ENCODE results near the gene CTBP1. TPM values are rescaled to one million over a fixed set of nuclear protein-coding genes. Genes with fewer than 3 reads are reported as not detected.

The CTBP1 gene
- total and polyA plus RNA-seq, 2 of the 8 experiments (the other 6 are each of a cell fraction or from before 2014, with no cell fraction given): 128 to 185 TPM

- Histone ChIP-seq H3K23ac (ENCODE audit: insufficient read length) (no peak overlapping the region), H3K18ac (ENCODE audit: extremely low read depth, low read length) (no peak overlapping the region), H2BK12ac (ENCODE audit: low read depth, low read length) (no peak overlapping the region), H3K4me3 (ENCODE audit: extremely low read depth in 1 of 4, insufficient read depth in 2 of 4, low read depth in 3 of 4, low read length in 4 of 4) (no peak overlapping the region), H2BK20ac (ENCODE audit: low read length) (no peak overlapping the region), H3K56ac (replicated peaks; ENCODE audit: insufficient read length, low read depth, low read length) (no peak overlapping the region), H4K20me1 (replicated peaks in 1 of 2; ENCODE audit: control insufficient read depth in 1 of 2, insufficient read depth in 2 of 2, low read length in 2 of 2) (peaks cover 2% of the 10 kb centered on the region in 2 experiments), H4K91ac (replicated peaks; ENCODE audit: insufficient read length, low read length) (no peak overlapping the region), H3K9me3 (ENCODE audit: insufficient read depth in 2 of 2, low read depth in 1 of 2, low read length in 1 of 2) (no peaks in the 10 kb centered on the region), H2BK5ac (ENCODE audit: low read depth, low read length) (no peak overlapping the region), H3K14ac (ENCODE audit: insufficient read length) (no peak overlapping the region), H3K4me2 (ENCODE audit: insufficient read depth in 1 of 2, low read depth in 2 of 2, low read length in 2 of 2) (no peak overlapping the region), H4K8ac (ENCODE audit: extremely low read depth, insufficient read depth, low read length) (no peak overlapping the region), H4K5ac (ENCODE audit: insufficient read length, low read depth, low read length) (no peak overlapping the region), H3K36me3 (ENCODE audit: control insufficient read depth in 2 of 4, insufficient read depth in 4 of 4, low read length in 3 of 4) (peaks cover 0 to 14% (median 5%) of the 10 kb centered on the region in 4 experiments; a peak in 5 of 8 replicates), H3K27me3 (replicated peaks in 1 of 4; ENCODE audit: control insufficient read depth in 3 of 4, extremely low read depth in 1 of 4, insufficient read depth in 3 of 4, low read length in 3 of 4) (no peaks in the 10 kb centered on the region), H3K4ac (replicated peaks; ENCODE audit: insufficient read length, low read depth, low read length) (no peak overlapping the region), H2AFZ (ENCODE audit: low read length) (no peak overlapping the region), H2AK5ac (ENCODE audit: low read depth, low read length) (no peak overlapping the region), H2BK120ac (replicated peaks; ENCODE audit: low read depth, low read length) (no peak overlapping the region), H2BK15ac (ENCODE audit: low read length) (no peak overlapping the region), H3K27ac (ENCODE audit: low read depth, low read length) (no peak overlapping the region), H3K9ac (replicated peaks in 1 of 4; ENCODE audit: extremely low read depth in 1 of 4, low read depth in 3 of 4, low read length in 3 of 4) (no peak overlapping the region), H3K4me1 (replicated peaks in 1 of 4; ENCODE audit: control insufficient read depth in 3 of 4, insufficient read depth in 4 of 4, low read length in 3 of 4) (no peaks in the 10 kb centered on the region), H3K79me2 (ENCODE audit: control insufficient read depth in 1 of 2, insufficient read depth in 2 of 2, low read length in 2 of 2) (no peaks in the 10 kb centered on the region), H3K23me2 (ENCODE audit: low read depth, low read length) (no peaks in the 10 kb centered on the region), H3K79me1 (ENCODE audit: low read depth, low read length) (no peaks in the 10 kb centered on the region)
- CTCF ChIA-PET (ENCODE audit: partially characterized antibody): interaction anchor here (1.1 to 2.0 kb wide), 3 partner anchors 11 to 42 kb away, joined by 4 to 7 read pairs (median 5); no protein-coding TSS in a partner anchor
- 95% methylated on average over 32 of the region's 37 CpGs; no CpG with 5 or more reads in 1 of the 2 experiments for WGBS, 2 experiments (ENCODE audit: extremely low coverage in 1 of 2, insufficient coverage in 1 of 2, insufficient read length in 1 of 2, insufficient replicate concordance in 2 of 2, low coverage in 1 of 2, low lambda C conversion rate in 2 of 2, missing lambda C conversion rate in 1 of 2)
- POLR2A ChIA-PET (ENCODE audit: partially characterized antibody): interaction anchor here (1.0 to 1.8 kb wide), 3 partner anchors 9 to 33 kb away, joined by 3 read pairs; no protein-coding TSS in a partner anchor
- TF ChIP-seq FOSL1 (IDR thresholded peaks at IDR 0.05; ENCODE audit: insufficient read depth, low read depth, low read length) (no peak), POU5F1 (IDR thresholded peaks at IDR 0.05; ENCODE audit: low read depth, low read length) (no peak)
- DNase-seq (ENCODE audit: low read depth in 1 of 2, low spot score in 2 of 2) (no peak), FAIRE-seq (no peak)
These were observed 40.5 kb downstream of the CTBP1 start for GRCh38 chr4:1208266-1208961.
